HG02884 (cell line): ENCODE data around the gene KIF14.
"Not testable (repeated sequence)": the region's sequence is repeated elsewhere in the genome, so short reads cannot be mapped to it uniquely, and the experiment has no call there.

Source experiments
- ATAC-seq: cut with Tn5 transposase; IDR thresholded peaks from one replicate; pipeline ENCODE4 v1.9.1; 2021; ENCODE audit warnings: mild to moderate bottlenecking, moderate library complexity; ENCODE audit not compliant: unreplicated experiment

KIF14 gene

GRCh38 chr1:200636681-200637080, 16.1 kb upstream of the KIF14 start:
- ATAC-seq = no peak

- no peak for ATAC-seq
Measured at GRCh38 chr1:200634261-200635122, 13.9 kb upstream of the KIF14 start.

- ATAC-seq = no peak
Measured at GRCh38 chr1:200631375-200631774, 10.8 kb upstream of the KIF14 start.

GRCh38 chr1:200630515-200630899, 10.0 kb upstream of the KIF14 start:
- ATAC-seq = not testable (repeated sequence)

- ATAC-seq = no peak
Measured at GRCh38 chr1:200629876-200630514, 9.4 kb upstream of the KIF14 start.

GRCh38 chr1:200628223-200628881, 7.8 kb upstream of the KIF14 start:
- peak; percentile 79 for ATAC-seq

GRCh38 chr1:200627575-200628222, 7.1 kb upstream of the KIF14 start:
- ATAC-seq = no peak

- ATAC-seq = no peak
Measured at GRCh38 chr1:200626853-200627534, 6.4 kb upstream of the KIF14 start.

GRCh38 chr1:200625381-200625824, 4.9 kb upstream of the KIF14 start:
- ATAC-seq = no peak

GRCh38 chr1:200624679-200625335, 4.3 kb upstream of the KIF14 start:
- no peak for ATAC-seq

- ATAC-seq = no peak
Measured at GRCh38 chr1:200619894-200620272, 668 bp downstream of the KIF14 start.

GRCh38 chr1:200610846-200611245, 9.7 kb downstream of the KIF14 start:
- no peak for ATAC-seq

- ATAC-seq = no peak
Measured at GRCh38 chr1:200602632-200603031, 17.9 kb downstream of the KIF14 start.

- no peak for ATAC-seq
Measured at GRCh38 chr1:200590001-200590400, 30.6 kb downstream of the KIF14 start.

GRCh38 chr1:200588698-200589097, 31.9 kb downstream of the KIF14 start:
- ATAC-seq = no peak

GRCh38 chr1:200564319-200564718, 56.2 kb downstream of the KIF14 start:
- no peak for ATAC-seq

- ATAC-seq = no peak
Measured at GRCh38 chr1:200561856-200562214, 58.7 kb downstream of the KIF14 start.

- ATAC-seq = no peak
Measured at GRCh38 chr1:200558866-200559459, 61.6 kb downstream of the KIF14 start.

- no peak for ATAC-seq
Measured at GRCh38 chr1:200556002-200556401, 64.5 kb downstream of the KIF14 start.

GRCh38 chr1:200552737-200553136, 67.8 kb downstream of the KIF14 start:
- not testable (repeated sequence) for ATAC-seq
